Erythroblast (primary cell): Measurements from ENCODE around the gene NKAIN2.

Experiments used
- GATA1 ChIP-seq: IDR thresholded peaks from 2 replicates; pipeline ENCODE4 v1.6.1; 2011; ENCODE audit warnings: low read depth, mild to moderate bottlenecking, control low read depth, low read length, moderate library complexity
- POLR2A ChIP-seq: IDR thresholded peaks from 2 replicates; pipeline ENCODE4 v1.6.1; 2011; ENCODE audit warnings: mild to moderate bottlenecking, low read length

- no peak for TF ChIP-seq POLR2A
- TF ChIP-seq GATA1: no peak
Observed at GRCh38 chr6:124613031-124613430, 809.4 kb downstream of the NKAIN2 start.
